Neural progenitor cell (in vitro differentiated cells): ENCODE data around the gene ADAT2. TPM values are rescaled to one million over a fixed set of nuclear protein-coding genes. Genes with fewer than 3 reads are reported as not detected.
"Not testable (repeated sequence)": the region's sequence is repeated elsewhere in the genome, so short reads cannot be mapped to it uniquely, and the experiment has no call there.

Experiments
- DNase-seq: peaks from one replicate; pipeline ENCODE4 v3.0.0-alpha.2; 2016; ENCODE audit warnings: low spot score
- H2AFZ ChIP-seq: fragments of 200-600 bp; sonication (generic); replicated peaks from 2 replicates; pipeline ENCODE4 v1.6.1; 2016; ENCODE audit warnings: antibody characterized with exemption
- H3F3A ChIP-seq: fragments of 200-600 bp; sonication (generic); 2 replicates; pipeline ENCODE4 v1.6.1; 2016; ENCODE audit warnings: antibody characterized with exemption, low read depth
- H3K27ac ChIP-seq: fragments of 200-600 bp; sonication (generic); 2 replicates; pipeline ENCODE4 v1.5.1; 2016; ENCODE audit warnings: mild to moderate bottlenecking
- H3K27me3 ChIP-seq: fragments of 200-600 bp; sonication (generic); 2 replicates; pipeline ENCODE4 v1.6.1; 2016; ENCODE audit warnings: mild to moderate bottlenecking, moderate library complexity
- H3K36me3 ChIP-seq: fragments of 200-600 bp; sonication (generic); 2 replicates; pipeline ENCODE4 v1.5.1; 2016
- H3K4me1 ChIP-seq: fragments of 200-600 bp; sonication (generic); 2 replicates; pipeline ENCODE4 v1.6.1; 2016; ENCODE audit warnings: mixed run types
- H3K4me2 ChIP-seq: fragments of 200-600 bp; sonication (generic); 2 replicates; pipeline ENCODE4 v1.6.1; 2016
- H3K4me3 ChIP-seq: fragments of 200-600 bp; sonication (generic); 2 replicates; pipeline ENCODE4 v1.5.1; 2016
- H3K79me2 ChIP-seq: fragments of 200-600 bp; sonication (generic); 2 replicates; pipeline ENCODE4 v1.6.1; 2016; ENCODE audit warnings: low read depth
- H3K9ac ChIP-seq: fragments of 200-600 bp; sonication (generic); 2 replicates; pipeline ENCODE4 v1.6.1; 2016
- H3K9me3 ChIP-seq: fragments of 200-600 bp; sonication (generic); 2 replicates; pipeline ENCODE4 v1.5.1; 2016; ENCODE audit warnings: low read depth
- H4K20me1 ChIP-seq: fragments of 200-600 bp; sonication (generic); 2 replicates; pipeline ENCODE4 v1.6.1; 2016; ENCODE audit warnings: low read depth
- H3K27ac Mint-ChIP-seq: 3 replicates; pipeline ENCODE4 v1.8.0; 2021; ENCODE audit warnings: mixed read lengths
- H3K27me3 Mint-ChIP-seq: 2 replicates; pipeline ENCODE4 v1.8.0; 2022; ENCODE audit warnings: low read depth, mild to moderate bottlenecking, inconsistent platforms, moderate library complexity, mixed read lengths; ENCODE audit not compliant: insufficient read depth
- H3K36me3 Mint-ChIP-seq: 3 replicates; pipeline ENCODE4 v1.8.0; 2021; ENCODE audit warnings: mixed read lengths
- H3K4me1 Mint-ChIP-seq: 3 replicates; pipeline ENCODE4 v1.8.0; 2021; ENCODE audit warnings: mixed read lengths
- H3K4me3 Mint-ChIP-seq: 3 replicates; pipeline ENCODE4 v1.8.0; 2021; ENCODE audit warnings: mild to moderate bottlenecking, moderate library complexity, mixed read lengths
- H3K9me3 Mint-ChIP-seq: 3 replicates; pipeline ENCODE4 v1.8.0; 2020; ENCODE audit warnings: mixed read lengths
- EZH2 ChIP-seq: fragments of 200-600 bp; sonication (generic); IDR thresholded peaks from 2 replicates; pipeline ENCODE4 v1.6.1; 2017; ENCODE audit warnings: antibody characterized with exemption, mild to moderate bottlenecking, moderate library complexity
- EZH2phosphoT487 ChIP-seq: fragments of 200-600 bp; sonication (generic); IDR thresholded peaks from 2 replicates; pipeline ENCODE4 v1.6.1; 2017; ENCODE audit warnings: antibody characterized with exemption
- total RNA-seq: library from RNA; depleted of rRNA; stranded (reverse); fragments of >200 nt; gene quantifications from 2 replicates; pipeline ENCODE4 v1.2.3, GENCODE V29; 2015; ENCODE audit warnings: low replicate concordance
- TF ChIP-seq, protein P1 (sequence below): fragments of 200-600 bp; sonication (generic); IDR thresholded peaks from 2 replicates; pipeline ENCODE4 v1.5.1; 2017; ENCODE audit warnings: antibody characterized with exemption, mild to moderate bottlenecking

The ADAT2 gene
- total RNA-seq, 1 donor from 2014 or later: 17.8 TPM

- Mint-ChIP-seq H3K27me3 (peaks cover 2% of the 10 kb centered on the region), H3K36me3 (no peaks in the 10 kb centered on the region), H3K9me3 (no peaks in the 10 kb centered on the region), H3K27ac (peak overlapping the region; percentile 97), H3K4me3 (peak overlapping the region; percentile 99), H3K4me1 (peaks cover 15% of the 10 kb centered on the region)
- peaks cover 40% of the 10 kb centered on the region for H3K79me2 ChIP-seq
- H3K9me3 ChIP-seq: no peaks in the 10 kb centered on the region
- H3K4me1 ChIP-seq: peaks cover 6% of the 10 kb centered on the region
- no peaks in the 10 kb centered on the region for H3K27me3 ChIP-seq
- DNase-seq: no peak
- peak overlapping the region; percentile 62 for H3K9ac ChIP-seq
- H3K27ac ChIP-seq: no peak overlapping the region
- H2AFZ ChIP-seq: peak overlapping the region; percentile 95
- H3K36me3 ChIP-seq: no peaks in the 10 kb centered on the region
- no peaks in the 10 kb centered on the region for H3F3A ChIP-seq
- H4K20me1 ChIP-seq: no peaks in the 10 kb centered on the region
- TF ChIP-seq EZH2: no peak
- TF ChIP-seq, protein P1, sequence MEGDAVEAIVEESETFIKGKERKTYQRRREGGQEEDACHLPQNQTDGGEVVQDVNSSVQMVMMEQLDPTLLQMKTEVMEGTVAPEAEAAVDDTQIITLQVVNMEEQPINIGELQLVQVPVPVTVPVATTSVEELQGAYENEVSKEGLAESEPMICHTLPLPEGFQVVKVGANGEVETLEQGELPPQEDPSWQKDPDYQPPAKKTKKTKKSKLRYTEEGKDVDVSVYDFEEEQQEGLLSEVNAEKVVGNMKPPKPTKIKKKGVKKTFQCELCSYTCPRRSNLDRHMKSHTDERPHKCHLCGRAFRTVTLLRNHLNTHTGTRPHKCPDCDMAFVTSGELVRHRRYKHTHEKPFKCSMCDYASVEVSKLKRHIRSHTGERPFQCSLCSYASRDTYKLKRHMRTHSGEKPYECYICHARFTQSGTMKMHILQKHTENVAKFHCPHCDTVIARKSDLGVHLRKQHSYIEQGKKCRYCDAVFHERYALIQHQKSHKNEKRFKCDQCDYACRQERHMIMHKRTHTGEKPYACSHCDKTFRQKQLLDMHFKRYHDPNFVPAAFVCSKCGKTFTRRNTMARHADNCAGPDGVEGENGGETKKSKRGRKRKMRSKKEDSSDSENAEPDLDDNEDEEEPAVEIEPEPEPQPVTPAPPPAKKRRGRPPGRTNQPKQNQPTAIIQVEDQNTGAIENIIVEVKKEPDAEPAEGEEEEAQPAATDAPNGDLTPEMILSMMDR: no peak
- no peak for TF ChIP-seq EZH2phosphoT487
- H3K4me3 ChIP-seq: peak overlapping the region; percentile 82
- peak overlapping the region; percentile 86 for H3K4me2 ChIP-seq
Measured at GRCh38 chr6:143451531-143451930, 1.0 kb upstream of the ADAT2 start.

DNA sequence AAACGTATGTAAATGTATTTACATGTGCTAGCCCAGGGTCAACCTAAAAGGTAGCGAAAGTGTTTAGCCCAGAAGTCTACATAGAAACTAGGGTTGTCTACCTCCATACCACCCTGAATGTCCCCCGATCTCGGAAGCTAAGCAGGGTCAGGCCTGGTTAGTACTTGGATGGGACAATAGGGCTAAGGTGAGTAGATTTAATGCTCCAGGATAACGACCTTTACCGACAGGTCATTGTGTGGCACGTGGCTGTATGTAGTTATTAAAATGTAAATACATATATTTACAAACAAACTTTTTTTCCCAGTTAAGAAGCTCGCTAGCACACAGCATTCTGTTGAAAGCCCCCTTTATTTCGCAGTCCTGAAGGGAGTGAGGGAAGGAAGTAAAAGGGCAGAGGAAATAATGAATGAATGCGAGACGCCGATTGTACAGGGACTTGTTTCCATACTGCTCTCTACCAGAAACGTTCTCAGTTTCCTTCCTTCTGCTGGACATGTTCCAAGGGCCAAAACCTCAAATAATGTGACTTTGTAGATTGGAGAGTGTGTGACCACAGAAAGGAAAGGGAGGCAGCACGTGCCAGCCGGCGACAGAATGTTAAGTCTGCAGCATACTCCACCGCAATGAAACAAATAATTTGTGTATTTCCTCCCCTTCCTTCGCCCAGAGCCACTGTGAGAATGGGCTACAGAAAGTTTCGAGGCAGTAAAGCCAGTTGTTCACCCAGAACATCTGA, 612 bp downstream of the ADAT2 start:
- H2AFZ ChIP-seq: peak overlapping the region; percentile 96

DNA sequence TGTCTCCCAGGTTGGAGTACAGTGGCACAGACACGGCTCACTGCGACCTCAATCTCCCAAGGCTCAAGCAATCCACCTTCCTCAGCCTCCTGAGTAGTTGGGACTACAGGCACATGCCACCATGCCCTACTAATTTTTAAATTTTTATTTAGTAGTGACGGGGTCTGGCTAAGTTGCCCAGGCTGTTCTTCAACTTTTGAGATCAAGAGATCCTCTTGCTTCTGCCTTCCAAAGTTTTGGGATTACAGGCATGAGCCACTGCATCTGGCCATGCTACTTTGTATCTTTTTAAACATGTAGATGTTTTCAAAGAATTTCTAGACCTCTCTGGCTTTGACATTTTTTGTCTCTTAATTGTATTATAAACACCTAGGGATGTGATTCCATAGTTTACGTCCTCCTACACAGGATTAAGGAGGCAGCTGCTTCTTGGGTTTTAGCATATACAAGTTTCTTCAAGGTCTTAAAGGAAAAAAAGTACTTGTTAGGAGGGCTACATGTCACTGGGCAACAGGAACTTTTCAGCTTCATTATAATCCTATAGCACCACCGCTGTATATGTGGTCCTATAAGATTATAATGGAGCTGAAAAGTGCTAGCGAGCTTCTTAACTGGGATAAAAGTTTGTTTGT, 1.3 kb downstream of the ADAT2 start:
- Histone ChIP-seq H3K9ac (no peak overlapping the region), H3K79me2 (peaks cover 52% of the 10 kb centered on the region), H3K36me3 (no peaks in the 10 kb centered on the region), H2AFZ (peak overlapping the region; percentile 96), H3F3A (no peaks in the 10 kb centered on the region), H3K4me1 (peaks cover 6% of the 10 kb centered on the region), H3K27me3 (no peaks in the 10 kb centered on the region), H3K27ac (no peak overlapping the region), H4K20me1 (no peaks in the 10 kb centered on the region), H3K9me3 (no peaks in the 10 kb centered on the region), H3K4me2 (peak overlapping the region; percentile 86), H3K4me3 (peak overlapping the region; percentile 82)
- TF ChIP-seq EZH2phosphoT487: no peak
- no peak for TF ChIP-seq EZH2
- TF ChIP-seq, protein P1: no peak
- Mint-ChIP-seq H3K4me3 (peak overlapping the region; percentile 99), H3K27me3 (no peaks in the 10 kb centered on the region), H3K4me1 (peaks cover 15% of the 10 kb centered on the region), H3K9me3 (no peaks in the 10 kb centered on the region), H3K36me3 (no peaks in the 10 kb centered on the region), H3K27ac (no peak overlapping the region)
- DNase-seq: no peak

More for the DNA sequence above, 612 bp downstream of the ADAT2 start:
- no peaks in the 10 kb centered on the region for H4K20me1 ChIP-seq
- H3K27me3 ChIP-seq: no peaks in the 10 kb centered on the region
- Mint-ChIP-seq H3K4me1 (peaks cover 15% of the 10 kb centered on the region), H3K27me3 (no peaks in the 10 kb centered on the region), H3K27ac (peak overlapping the region; percentile 97), H3K36me3 (no peaks in the 10 kb centered on the region), H3K4me3 (peak overlapping the region; percentile 99), H3K9me3 (no peaks in the 10 kb centered on the region)
- H3K4me1 ChIP-seq: peaks cover 6% of the 10 kb centered on the region
- peak overlapping the region; percentile 82 for H3K4me3 ChIP-seq
- peak overlapping the region; percentile 72 for H3K9ac ChIP-seq
- H3K9me3 ChIP-seq: no peaks in the 10 kb centered on the region
- peaks cover 47% of the 10 kb centered on the region for H3K79me2 ChIP-seq
- no peaks in the 10 kb centered on the region for H3F3A ChIP-seq
- H3K27ac ChIP-seq: no peak overlapping the region
- no peak for TF ChIP-seq EZH2phosphoT487
- TF ChIP-seq, protein P1: no peak
- H3K36me3 ChIP-seq: no peaks in the 10 kb centered on the region
- H3K4me2 ChIP-seq: peak overlapping the region; percentile 86
- peak; percentile 30 for DNase-seq

DNA sequence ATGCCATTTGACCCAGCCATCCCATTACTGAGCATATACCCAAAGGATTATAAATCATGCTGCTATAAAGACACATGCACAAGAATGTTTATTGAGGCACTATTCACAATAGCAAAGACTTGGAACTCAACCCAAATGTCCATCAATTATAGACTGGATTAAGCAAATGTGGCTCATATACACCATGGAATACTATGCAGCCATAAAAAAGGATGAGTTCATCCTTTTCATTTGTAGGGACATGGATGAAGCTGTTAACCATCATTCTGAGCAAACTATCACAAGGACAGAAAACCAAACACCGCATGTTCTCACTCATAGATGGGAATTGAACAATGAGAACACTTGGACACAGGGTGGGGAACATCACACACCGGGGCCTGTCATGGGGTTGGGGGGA, 2.6 kb downstream of the ADAT2 start:
- DNase-seq, H3K4me3 Mint-ChIP-seq, H3K4me2 ChIP-seq, H4K20me1 ChIP-seq, H3K4me3 ChIP-seq, H3F3A ChIP-seq, H3K27me3 ChIP-seq, H3K36me3 Mint-ChIP-seq, H3K9me3 Mint-ChIP-seq, H3K27ac ChIP-seq, H3K36me3 ChIP-seq, H3K9ac ChIP-seq, H2AFZ ChIP-seq, H3K4me1 ChIP-seq, H3K9me3 ChIP-seq, H3K27ac Mint-ChIP-seq, H3K27me3 Mint-ChIP-seq: not testable (repeated sequence)
- H3K4me1 Mint-ChIP-seq: peaks cover 15% of the 10 kb centered on the region
- H3K79me2 ChIP-seq: peaks cover 57% of the 10 kb centered on the region
